ENCODE results near the gene LCE5A.

- no peak for TF ChIP-seq CTCF (IDR thresholded peaks at IDR 0.05; ENCODE audit: insufficient read depth, low read length)
- no peak for TF ChIP-seq GABPA (IDR thresholded peaks at IDR 0.05; ENCODE audit: low read depth)
These were observed 48.0 kb upstream of the LCE5A start for GRCh38 chr1:152462636-152463035.
